K562 (cell line): ENCODE results near the gene PHF10. TPM values are rescaled to one million over a fixed set of nuclear protein-coding genes. Genes with fewer than 3 reads are reported as not detected.

Source experiments
- CTBP1 ChIP-seq: fragments of 450-650 bp; IDR thresholded peaks from 2 replicates; pipeline ENCODE4 v1.6.1; 2016; ENCODE audit warnings: borderline replicate concordance
- ELF4 ChIP-seq: fragments of 450-650 bp; formaldehyde crosslinking; IDR thresholded peaks from 2 replicates; pipeline ENCODE4 v1.4.0; 2022; ENCODE audit warnings: missing genetic modification characterization
- ETV1 ChIP-seq: fragments of 450-650 bp; conservative IDR thresholded peaks from 2 replicates; pipeline ENCODE4 v1.6.1; 2016; ENCODE audit warnings: missing genetic modification characterization, control low read depth, low read depth, missing compliant biosample characterization
- HLTF ChIP-seq: fragments of 450-650 bp; IDR thresholded peaks from 2 replicates; pipeline ENCODE4 v1.6.1; 2016
- MECOM ChIP-seq: fragments of 250-450 bp; sonication (Bioruptor Pico); IDR thresholded peaks from 2 replicates; pipeline ENCODE4 v1.8.0; 2022; ENCODE audit warnings: inconsistent platforms
- RBBP5 ChIP-seq: fragments of 200-600 bp; sonication (generic); IDR thresholded peaks from 2 replicates; pipeline ENCODE4 v1.6.1; 2012; ENCODE audit warnings: borderline replicate concordance, mild to moderate bottlenecking, low read length, control low read depth, inconsistent platforms; ENCODE audit not compliant: insufficient read depth, poor library complexity, severe bottlenecking
- RCOR1 ChIP-seq, 2 experiments: IDR thresholded peaks; 2 replicates each; pipeline ENCODE4 v1.6.1; 2012; ENCODE audit warnings: low read depth in 2 of 2, low read length in 2 of 2, borderline replicate concordance in 1 of 2, improper control_type of control experiment in 1 of 2
- RNF2 ChIP-seq: sonication (generic); IDR thresholded peaks from 2 replicates; pipeline ENCODE4 v1.6.1; 2016
- SAFB ChIP-seq: fragments of 200-400 bp; formaldehyde crosslinking; IDR thresholded peaks from 2 replicates; pipeline ENCODE4 v1.6.1; 2017; ENCODE audit warnings: low read depth, low read length, borderline replicate concordance
- SMARCC2 ChIP-seq: fragments of 450-650 bp; IDR thresholded peaks from 2 replicates; pipeline ENCODE4 v1.6.1; 2017; ENCODE audit warnings: antibody characterized with exemption, moderate library complexity, mild to moderate bottlenecking, low read depth
- ZFX ChIP-seq: sonication (generic); formaldehyde crosslinking; IDR thresholded peaks from 2 replicates; pipeline ENCODE4 v1.8.0; 2022; ENCODE audit warnings: mild to moderate bottlenecking, missing genetic modification reagents, moderate library complexity
- polyA plus RNA-seq, 8 experiments: library from polyadenylated mRNA; depleted of rRNA in 4 of 8; stranded (reverse) in 5 of 8; unstranded in 3 of 8; fragments of >200 nt; fragmentation: Nextera tagmentation in 2 of 8; fragmentation: Illumina TruSeq in 1 of 8; extraction: Ambion mirVana in 2 of 8; extraction: Trizol in 1 of 8; gene quantifications; 2 replicates each; pipeline versions ENCODE4 v1.2.1 to v1.2.3, GENCODE V29; 2011 to 2014; ENCODE audit warnings: inconsistent platforms in 1 of 8, missing spikeins in 1 of 8
- total RNA-seq, 7 experiments: library from RNA; depleted of rRNA in 6 of 7; stranded (reverse); fragments of >200 nt in 6 of 7; fragmentation: Illumina TruSeq in 2 of 7; extraction: Trizol in 2 of 7; gene quantifications; 2 replicates each; pipeline versions ENCODE4 v1.2.1 to v1.2.3, GENCODE V29; 2011 to 2021; ENCODE audit warnings: low replicate concordance in 1 of 7
- TF ChIP-seq, protein P1 (sequence below): fragments of 250-450 bp; sonication (Bioruptor Pico); IDR thresholded peaks from 2 replicates; pipeline ENCODE4 v1.4.0; 2020
- TF ChIP-seq, protein P2 (sequence below): conservative IDR thresholded peaks from 2 replicates; pipeline ENCODE4 v1.6.1; 2011; ENCODE audit warnings: low read depth, mild to moderate bottlenecking, low read length; ENCODE audit not compliant: control insufficient read depth
- TF ChIP-seq, protein P3 (sequence below), 2 experiments: fragments of 450-650 bp in 1 of 2; sonication (generic) in 1 of 2; formaldehyde crosslinking in 1 of 2; IDR thresholded peaks; 2 replicates each; pipeline versions ENCODE4 v1.7.1 to v1.9.0; 2016 to 2022; ENCODE audit warnings: inconsistent platforms in 1 of 2, mild to moderate bottlenecking in 1 of 2, missing genetic modification reagents in 1 of 2

PHF10 gene
- total and polyA plus RNA-seq, 9 of the 15 experiments (the other 6 are each of a cell fraction or from before 2014, with no cell fraction given), result 23.9 to 88.9 (median 46.0) TPM

DNA sequence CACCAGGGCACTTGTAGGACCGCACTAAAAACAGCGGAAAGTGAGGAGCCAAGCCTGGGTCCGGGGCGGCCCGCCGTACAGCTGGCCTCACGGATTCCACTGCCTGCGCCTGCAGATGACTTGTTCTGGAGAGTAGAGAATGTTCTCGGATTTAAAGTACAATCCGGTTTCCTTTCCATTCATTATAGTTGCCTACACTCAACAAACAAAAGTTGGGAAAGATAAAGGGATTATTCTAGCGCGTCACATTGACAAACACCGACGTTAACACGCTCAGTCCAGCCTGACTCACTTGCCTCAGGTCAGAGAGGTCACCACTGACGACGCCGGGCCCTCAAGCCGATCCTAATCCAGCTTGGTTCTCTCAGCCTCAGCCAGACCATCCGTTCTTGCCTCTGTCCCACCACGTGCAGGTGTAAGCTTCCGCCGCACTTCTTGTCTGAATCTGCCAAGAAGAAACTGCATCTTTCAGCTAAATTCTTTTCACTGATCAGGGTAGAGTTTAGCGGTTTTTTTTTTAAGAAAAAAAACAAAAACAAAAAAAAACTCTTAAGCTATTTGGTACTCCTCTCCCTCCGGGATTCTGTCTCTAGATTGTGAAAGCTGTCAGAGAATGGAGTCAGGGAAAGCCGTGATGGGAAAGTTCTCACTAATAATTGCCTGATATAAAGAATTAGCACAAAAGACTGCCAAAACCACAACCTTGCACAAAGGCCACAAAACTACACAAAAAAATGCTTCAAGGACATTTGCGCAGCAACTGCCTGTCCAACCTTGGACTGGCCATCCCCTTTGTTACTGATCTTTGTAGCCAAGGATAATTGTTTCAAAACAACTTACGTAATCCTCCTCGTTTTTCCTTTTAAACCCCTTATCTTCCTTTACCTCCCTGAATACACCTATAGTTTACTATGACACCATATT is 1.1 kb upstream of the PHF10 start (continued):
- peak; percentile 67 for TF ChIP-seq RBBP5
- peak; percentile 44; the same call in 1 of the 2 replicates for TF ChIP-seq SMARCC2
- peak; percentile 59 for TF ChIP-seq ZFX
- no peak for TF ChIP-seq SAFB
- TF ChIP-seq, protein P1, sequence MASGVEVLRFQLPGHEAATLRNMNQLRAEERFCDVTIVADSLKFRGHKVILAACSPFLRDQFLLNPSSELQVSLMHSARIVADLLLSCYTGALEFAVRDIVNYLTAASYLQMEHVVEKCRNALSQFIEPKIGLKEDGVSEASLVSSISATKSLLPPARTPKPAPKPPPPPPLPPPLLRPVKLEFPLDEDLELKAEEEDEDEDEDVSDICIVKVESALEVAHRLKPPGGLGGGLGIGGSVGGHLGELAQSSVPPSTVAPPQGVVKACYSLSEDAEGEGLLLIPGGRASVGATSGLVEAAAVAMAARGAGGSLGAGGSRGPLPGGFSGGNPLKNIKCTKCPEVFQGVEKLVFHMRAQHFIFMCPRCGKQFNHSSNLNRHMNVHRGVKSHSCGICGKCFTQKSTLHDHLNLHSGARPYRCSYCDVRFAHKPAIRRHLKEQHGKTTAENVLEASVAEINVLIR (CRISPR knock-in tag), result 0 out of 2 replicates have a peak, but pooled peaks have one; percentile 51
- no peak for TF ChIP-seq ELF4 (CRISPR knock-in tag)
- TF ChIP-seq RCOR1 (IDR thresholded peaks at IDR 0.05; ENCODE audit: borderline replicate concordance in 1 of 2, low read depth in 2 of 2, low read length in 2 of 2), result peak in 1 of 2 experiments; percentile 70; a peak in 2 of 4 replicates
- TF ChIP-seq, protein P2, sequence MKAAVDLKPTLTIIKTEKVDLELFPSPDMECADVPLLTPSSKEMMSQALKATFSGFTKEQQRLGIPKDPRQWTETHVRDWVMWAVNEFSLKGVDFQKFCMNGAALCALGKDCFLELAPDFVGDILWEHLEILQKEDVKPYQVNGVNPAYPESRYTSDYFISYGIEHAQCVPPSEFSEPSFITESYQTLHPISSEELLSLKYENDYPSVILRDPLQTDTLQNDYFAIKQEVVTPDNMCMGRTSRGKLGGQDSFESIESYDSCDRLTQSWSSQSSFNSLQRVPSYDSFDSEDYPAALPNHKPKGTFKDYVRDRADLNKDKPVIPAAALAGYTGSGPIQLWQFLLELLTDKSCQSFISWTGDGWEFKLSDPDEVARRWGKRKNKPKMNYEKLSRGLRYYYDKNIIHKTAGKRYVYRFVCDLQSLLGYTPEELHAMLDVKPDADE, result no peak
- peak; percentile 19; the same call in 1 of the 2 replicates for TF ChIP-seq RNF2
- TF ChIP-seq HLTF, result no peak
- TF ChIP-seq CTBP1, result peak; percentile 50; the same call in 1 of the 2 replicates
- TF ChIP-seq MECOM, result no peak
- no peak for TF ChIP-seq ETV1 (tag)
- TF ChIP-seq, protein P3, sequence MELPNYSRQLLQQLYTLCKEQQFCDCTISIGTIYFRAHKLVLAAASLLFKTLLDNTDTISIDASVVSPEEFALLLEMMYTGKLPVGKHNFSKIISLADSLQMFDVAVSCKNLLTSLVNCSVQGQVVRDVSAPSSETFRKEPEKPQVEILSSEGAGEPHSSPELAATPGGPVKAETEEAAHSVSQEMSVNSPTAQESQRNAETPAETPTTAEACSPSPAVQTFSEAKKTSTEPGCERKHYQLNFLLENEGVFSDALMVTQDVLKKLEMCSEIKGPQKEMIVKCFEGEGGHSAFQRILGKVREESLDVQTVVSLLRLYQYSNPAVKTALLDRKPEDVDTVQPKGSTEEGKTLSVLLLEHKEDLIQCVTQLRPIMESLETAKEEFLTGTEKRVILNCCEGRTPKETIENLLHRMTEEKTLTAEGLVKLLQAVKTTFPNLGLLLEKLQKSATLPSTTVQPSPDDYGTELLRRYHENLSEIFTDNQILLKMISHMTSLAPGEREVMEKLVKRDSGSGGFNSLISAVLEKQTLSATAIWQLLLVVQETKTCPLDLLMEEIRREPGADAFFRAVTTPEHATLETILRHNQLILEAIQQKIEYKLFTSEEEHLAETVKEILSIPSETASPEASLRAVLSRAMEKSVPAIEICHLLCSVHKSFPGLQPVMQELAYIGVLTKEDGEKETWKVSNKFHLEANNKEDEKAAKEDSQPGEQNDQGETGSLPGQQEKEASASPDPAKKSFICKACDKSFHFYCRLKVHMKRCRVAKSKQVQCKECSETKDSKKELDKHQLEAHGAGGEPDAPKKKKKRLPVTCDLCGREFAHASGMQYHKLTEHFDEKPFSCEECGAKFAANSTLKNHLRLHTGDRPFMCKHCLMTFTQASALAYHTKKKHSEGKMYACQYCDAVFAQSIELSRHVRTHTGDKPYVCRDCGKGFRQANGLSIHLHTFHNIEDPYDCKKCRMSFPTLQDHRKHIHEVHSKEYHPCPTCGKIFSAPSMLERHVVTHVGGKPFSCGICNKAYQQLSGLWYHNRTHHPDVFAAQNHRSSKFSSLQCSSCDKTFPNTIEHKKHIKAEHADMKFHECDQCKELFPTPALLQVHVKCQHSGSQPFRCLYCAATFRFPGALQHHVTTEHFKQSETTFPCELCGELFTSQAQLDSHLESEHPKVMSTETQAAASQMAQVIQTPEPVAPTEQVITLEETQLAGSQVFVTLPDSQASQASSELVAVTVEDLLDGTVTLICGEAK (IDR thresholded peaks at IDR 0.05), result 0 out of 2 replicates have a peak, but pooled peaks have one; percentile 19
- TF ChIP-seq, protein P3 (CRISPR knock-in tag; IDR thresholded peaks at IDR 0.05), result no peak
